H9 (cell line): ENCODE results near the gene MBD3L3. TPM values are rescaled to one million over a fixed set of nuclear protein-coding genes. Genes with fewer than 3 reads are reported as not detected.

Experiments
- DNase-seq: peaks from one replicate; pipeline ENCODE4 v3.0.0-alpha.2; 2017
- H2AFZ ChIP-seq: one replicate; pipeline ENCODE4 v1.6.1; 2013; ENCODE audit warnings: mild to moderate bottlenecking, low read length, control low read depth, moderate library complexity
- H2AK5ac ChIP-seq: 2 replicates; pipeline ENCODE4 v1.6.1; 2013; ENCODE audit warnings: low read length, control low read depth, mixed read lengths; ENCODE audit not compliant: insufficient read length
- H2BK120ac ChIP-seq: one replicate; pipeline ENCODE4 v1.6.1; 2013; ENCODE audit warnings: low read depth, mild to moderate bottlenecking, low read length, control low read depth, inconsistent platforms; ENCODE audit not compliant: poor library complexity, severe bottlenecking
- H2BK12ac ChIP-seq: 2 replicates; pipeline ENCODE4 v1.6.1; 2013; ENCODE audit warnings: low read length, control low read depth, mixed read lengths, low read depth; ENCODE audit not compliant: insufficient read length
- H2BK15ac ChIP-seq: 2 replicates; pipeline ENCODE4 v1.6.1; 2013; ENCODE audit warnings: low read depth, low read length, control low read depth
- H2BK20ac ChIP-seq: one replicate; pipeline ENCODE4 v1.6.1; 2013; ENCODE audit warnings: low read depth, mild to moderate bottlenecking, low read length, control low read depth, inconsistent platforms; ENCODE audit not compliant: poor library complexity, severe bottlenecking
- H2BK5ac ChIP-seq: 2 replicates; pipeline ENCODE4 v1.6.1; 2013; ENCODE audit warnings: low read length, control low read depth, mixed read lengths; ENCODE audit not compliant: insufficient read length
- H3K14ac ChIP-seq: 2 replicates; pipeline ENCODE4 v1.6.1; 2013; ENCODE audit warnings: low read length, control low read depth; ENCODE audit not compliant: insufficient read depth
- H3K18ac ChIP-seq: 2 replicates; pipeline ENCODE4 v1.6.1; 2013; ENCODE audit warnings: low read depth, mild to moderate bottlenecking, mixed read lengths, low read length, control low read depth; ENCODE audit not compliant: insufficient read length
- H3K23ac ChIP-seq: 2 replicates; pipeline ENCODE4 v1.6.1; 2013; ENCODE audit warnings: low read length, control low read depth, mixed read lengths, low read depth; ENCODE audit not compliant: insufficient read length
- H3K23me2 ChIP-seq: 2 replicates; pipeline ENCODE4 v1.6.1; 2013; ENCODE audit warnings: low read depth, mild to moderate bottlenecking, mixed read lengths, low read length, control low read depth; ENCODE audit not compliant: insufficient read length, poor library complexity, severe bottlenecking
- H3K27ac ChIP-seq: 2 replicates; pipeline ENCODE4 v1.5.1; 2013; ENCODE audit warnings: low read length, control low read depth, mixed read lengths, low read depth; ENCODE audit not compliant: insufficient read length
- H3K27me3 ChIP-seq: 2 replicates; pipeline ENCODE4 v1.6.1; 2013; ENCODE audit warnings: low read length, control low read depth, inconsistent platforms; ENCODE audit not compliant: insufficient read depth
- H3K4ac ChIP-seq: 2 replicates; pipeline ENCODE4 v1.6.1; 2013; ENCODE audit warnings: low read depth, mild to moderate bottlenecking, control low read depth, inconsistent platforms, low read length, moderate library complexity
- H3K4me1 ChIP-seq: 2 replicates; pipeline ENCODE4 v1.6.1; 2013; ENCODE audit warnings: low read length, control low read depth, inconsistent platforms; ENCODE audit not compliant: insufficient read depth
- H3K4me2 ChIP-seq: 2 replicates; pipeline ENCODE4 v1.6.1; 2013; ENCODE audit warnings: low read length, control low read depth, mixed read lengths; ENCODE audit not compliant: insufficient read length, insufficient read depth
- H3K56ac ChIP-seq: 2 replicates; pipeline ENCODE4 v1.6.1; 2013; ENCODE audit warnings: low read depth, mild to moderate bottlenecking, mixed read lengths, low read length, control low read depth; ENCODE audit not compliant: insufficient read length
- H3K79me1 ChIP-seq: 2 replicates; pipeline ENCODE4 v1.6.1; 2013; ENCODE audit warnings: low read depth, mild to moderate bottlenecking, moderate library complexity, low read length, control low read depth, inconsistent platforms; ENCODE audit not compliant: insufficient read depth, poor library complexity, severe bottlenecking
- H3K79me2 ChIP-seq: 2 replicates; pipeline ENCODE4 v1.6.1; 2013; ENCODE audit warnings: low read length, control low read depth, inconsistent platforms; ENCODE audit not compliant: insufficient read depth
- H3K9ac ChIP-seq: 2 replicates; pipeline ENCODE4 v1.6.1; 2013; ENCODE audit warnings: low read length, control low read depth, mixed read lengths; ENCODE audit not compliant: insufficient read length; ENCODE audit errors: extremely low read depth
- H3K9me3 ChIP-seq: one replicate; pipeline ENCODE4 v1.6.1; 2013; ENCODE audit warnings: low read depth, low read length, inconsistent platforms; ENCODE audit not compliant: control insufficient read depth
- H3T11ph ChIP-seq: one replicate; pipeline ENCODE4 v1.6.1; 2013; ENCODE audit warnings: mild to moderate bottlenecking, low read length, control low read depth, inconsistent platforms
- H4K20me1 ChIP-seq: one replicate; pipeline ENCODE4 v1.6.1; 2013; ENCODE audit not compliant: control insufficient read depth, insufficient read length, insufficient read depth
- H4K5ac ChIP-seq: 2 replicates; pipeline ENCODE4 v1.6.1; 2013; ENCODE audit warnings: low read depth, mild to moderate bottlenecking, mixed read lengths, low read length, control low read depth; ENCODE audit not compliant: insufficient read length
- H4K8ac ChIP-seq: replicated peaks from 2 replicates; pipeline ENCODE4 v1.6.1; 2013; ENCODE audit warnings: low read length, control low read depth, mixed read lengths, low read depth; ENCODE audit not compliant: insufficient read length
- H4K91ac ChIP-seq: 2 replicates; pipeline ENCODE4 v1.6.1; 2013; ENCODE audit warnings: low read depth, mild to moderate bottlenecking, moderate library complexity, mixed read lengths, low read length, control low read depth; ENCODE audit not compliant: insufficient read length
- H3K27ac Mint-ChIP-seq, 3 experiments: 2 replicates in 2 of 3; 3 replicates in 1 of 3; pipeline ENCODE4 v1.8.0; 2020 to 2021; ENCODE audit warnings: mixed read lengths in 3 of 3, mild to moderate bottlenecking in 1 of 3, moderate library complexity in 1 of 3
- H3K27me3 Mint-ChIP-seq: 2 replicates; pipeline ENCODE4 v1.8.0; 2021; ENCODE audit warnings: low read depth, mild to moderate bottlenecking, moderate library complexity, mixed read lengths
- H3K36me3 Mint-ChIP-seq, 3 experiments: 2 replicates in 2 of 3; 3 replicates in 1 of 3; pipeline ENCODE4 v1.8.0; 2020 to 2021; ENCODE audit warnings: low read depth in 3 of 3, mixed read lengths in 3 of 3; ENCODE audit not compliant: insufficient read depth in 1 of 3
- H3K4me1 Mint-ChIP-seq, 2 experiments: 2 replicates each; pipeline ENCODE4 v1.8.0; 2020; ENCODE audit warnings: mixed read lengths in 2 of 2
- H3K4me3 Mint-ChIP-seq, 2 experiments: 2 replicates in 1 of 2; 3 replicates in 1 of 2; pipeline ENCODE4 v1.8.0; 2020 to 2021; ENCODE audit warnings: mild to moderate bottlenecking in 2 of 2, mixed read lengths in 2 of 2, moderate library complexity in 1 of 2
- H3K9me3 Mint-ChIP-seq, 2 experiments: 2 replicates in 1 of 2; 3 replicates in 1 of 2; pipeline ENCODE4 v1.8.0; 2020; ENCODE audit warnings: mild to moderate bottlenecking in 2 of 2, mixed read lengths in 2 of 2, moderate library complexity in 1 of 2
- WGBS: extraction: QIAGEN DNeasy Blood & Tissue Kit; methylation state at CpG from one replicate; pipeline ENCODE4 v1.1.7; 2013; ENCODE audit warnings: missing lambda C conversion rate, low lambda C conversion rate, mixed read lengths; ENCODE audit not compliant: insufficient read length; ENCODE audit errors: extremely low coverage; 5-methylcytosine and 5-hydroxymethylcytosine counted together
- total RNA-seq: library from RNA; stranded (reverse); gene quantifications from 2 replicates; pipeline ENCODE4 v1.2.1, GENCODE V29; 2021
- TF ChIP-seq, protein P1 (sequence below): fragments of 200-600 bp; sonication (generic); conservative IDR thresholded peaks from 3 replicates; pipeline ENCODE4 v1.8.0; 2021; ENCODE audit warnings: antibody characterized with exemption, mild to moderate bottlenecking

MBD3L3 gene
- total RNA-seq, 1 experiment from 2014 or later: not detected

DNA sequence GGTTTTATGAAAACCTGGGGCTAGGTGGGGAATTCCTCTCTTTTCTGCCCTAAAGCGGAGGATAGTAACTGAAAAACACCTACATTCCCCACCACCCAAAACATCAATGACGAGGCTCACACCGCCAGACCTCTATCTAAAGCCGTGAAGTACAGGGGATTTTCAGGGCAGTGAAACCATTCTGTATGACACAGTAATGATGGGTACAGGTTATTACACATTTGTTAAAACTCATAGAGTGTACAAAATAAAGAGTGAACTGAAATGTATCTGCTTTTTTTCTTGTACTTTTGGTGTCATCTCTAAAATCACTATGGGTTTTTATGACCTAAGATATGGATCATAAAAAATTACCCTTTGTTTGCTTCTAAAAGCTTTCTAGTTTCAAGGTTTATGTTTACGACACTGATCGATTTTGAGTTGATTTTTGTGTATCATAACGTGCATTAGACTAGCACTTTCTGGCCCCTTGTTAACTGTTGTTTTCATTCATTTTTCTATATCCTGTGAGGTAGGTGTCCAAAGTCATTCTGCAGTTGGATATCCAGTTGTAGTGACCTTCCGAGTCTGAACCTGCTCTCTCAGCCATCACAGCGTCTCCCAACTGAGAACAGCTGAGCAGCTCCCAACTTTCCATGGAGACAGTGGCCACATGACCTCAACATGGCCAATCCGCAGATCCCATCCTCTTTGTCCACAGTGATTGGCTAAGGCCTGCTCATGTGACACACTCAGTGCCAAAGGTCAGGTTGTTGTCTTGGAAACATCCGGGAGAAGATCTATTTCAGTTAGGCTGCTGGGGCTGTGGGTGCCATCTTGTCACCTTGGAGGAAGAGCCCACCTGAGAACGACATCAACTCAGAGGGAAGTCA is 47.5 kb downstream of the MBD3L3 start:
- no peak overlapping the region for H2BK120ac ChIP-seq
- H3K23me2 ChIP-seq: no peaks in the 10 kb centered on the region
- no peak overlapping the region for H3K18ac ChIP-seq
- no peaks in the 10 kb centered on the region for H4K20me1 ChIP-seq
- H3K27ac ChIP-seq: no peak overlapping the region
- no peak overlapping the region for H2BK20ac ChIP-seq
- Mint-ChIP-seq H3K4me3 (no peak overlapping the region), H3K4me1 (no peaks in the 10 kb centered on the region), H3K27ac (no peak overlapping the region), H3K36me3 (peaks cover 0 to 11% (median 6%) of the 10 kb centered on the region in 3 experiments; a peak in 4 of 7 replicates), H3K9me3 (peaks cover 84 to 87% of the 10 kb centered on the region in 2 experiments), H3K27me3 (peaks cover 2% of the 10 kb centered on the region)
- no peaks in the 10 kb centered on the region for H3K27me3 ChIP-seq
- H3K4ac ChIP-seq: no peak overlapping the region
- H2BK12ac ChIP-seq: no peak overlapping the region
- no peaks in the 10 kb centered on the region for H3K79me2 ChIP-seq
- no peak overlapping the region for H3K23ac ChIP-seq
- H3K4me2 ChIP-seq: no peak overlapping the region
- H3K79me1 ChIP-seq: no peaks in the 10 kb centered on the region
- no peak for DNase-seq
- H4K8ac ChIP-seq: no peak overlapping the region
- H4K91ac ChIP-seq: no peak overlapping the region
- no peak overlapping the region for H2AK5ac ChIP-seq
- H3T11ph ChIP-seq: no peak overlapping the region
- H3K4me1 ChIP-seq: no peaks in the 10 kb centered on the region
- no peak overlapping the region for H3K9ac ChIP-seq
- no peak overlapping the region for H2BK5ac ChIP-seq
- H3K14ac ChIP-seq: no peak overlapping the region
- WGBS: no CpG with 5 or more reads among the region's 12 CpGs
- H4K5ac ChIP-seq: no peak overlapping the region
- peaks cover 26% of the 10 kb centered on the region for H3K9me3 ChIP-seq
- no peak overlapping the region for H3K56ac ChIP-seq
- TF ChIP-seq, protein P1, sequence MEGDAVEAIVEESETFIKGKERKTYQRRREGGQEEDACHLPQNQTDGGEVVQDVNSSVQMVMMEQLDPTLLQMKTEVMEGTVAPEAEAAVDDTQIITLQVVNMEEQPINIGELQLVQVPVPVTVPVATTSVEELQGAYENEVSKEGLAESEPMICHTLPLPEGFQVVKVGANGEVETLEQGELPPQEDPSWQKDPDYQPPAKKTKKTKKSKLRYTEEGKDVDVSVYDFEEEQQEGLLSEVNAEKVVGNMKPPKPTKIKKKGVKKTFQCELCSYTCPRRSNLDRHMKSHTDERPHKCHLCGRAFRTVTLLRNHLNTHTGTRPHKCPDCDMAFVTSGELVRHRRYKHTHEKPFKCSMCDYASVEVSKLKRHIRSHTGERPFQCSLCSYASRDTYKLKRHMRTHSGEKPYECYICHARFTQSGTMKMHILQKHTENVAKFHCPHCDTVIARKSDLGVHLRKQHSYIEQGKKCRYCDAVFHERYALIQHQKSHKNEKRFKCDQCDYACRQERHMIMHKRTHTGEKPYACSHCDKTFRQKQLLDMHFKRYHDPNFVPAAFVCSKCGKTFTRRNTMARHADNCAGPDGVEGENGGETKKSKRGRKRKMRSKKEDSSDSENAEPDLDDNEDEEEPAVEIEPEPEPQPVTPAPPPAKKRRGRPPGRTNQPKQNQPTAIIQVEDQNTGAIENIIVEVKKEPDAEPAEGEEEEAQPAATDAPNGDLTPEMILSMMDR: no peak
- no peak overlapping the region for H2BK15ac ChIP-seq
- no peak overlapping the region for H2AFZ ChIP-seq
